DND-41 (cell line): ENCODE measurements around the gene SMG6.
A peak's percentile ranks its signal among the peaks of the same experiment; 100 is the strongest.

Experiments used
- ATAC-seq: fragments of 200-7000 bp; cut with Tn5 transposase; 3 replicates; pipeline ENCODE4 v1.9.1; 2021; ENCODE audit warnings: low read depth; ENCODE audit not compliant: insufficient read depth
- DNase-seq: peaks from one replicate; pipeline ENCODE4 v3.0.0-alpha.2; 2020
- H2AFZ ChIP-seq: 2 replicates; pipeline ENCODE4 v1.6.0; 2012; ENCODE audit warnings: low read depth, low read length
- H3K27ac ChIP-seq: 2 replicates; pipeline ENCODE4 v1.5.1; 2012; ENCODE audit warnings: low read length, inconsistent platforms
- H3K27me3 ChIP-seq: fragments of 200-600 bp; sonication (generic); 2 replicates; pipeline ENCODE4 v1.6.0; 2012; ENCODE audit warnings: low read length, mild to moderate bottlenecking, inconsistent platforms; ENCODE audit not compliant: insufficient read depth, poor library complexity
- H3K36me3 ChIP-seq: 2 replicates; pipeline ENCODE4 v1.5.1; 2012; ENCODE audit warnings: low read length, inconsistent platforms; ENCODE audit not compliant: insufficient read depth
- H3K4me1 ChIP-seq: 2 replicates; pipeline ENCODE4 v1.5.1; 2012; ENCODE audit warnings: mild to moderate bottlenecking, low read length; ENCODE audit not compliant: insufficient read depth
- H3K4me2 ChIP-seq: 2 replicates; pipeline ENCODE4 v1.6.0; 2012; ENCODE audit warnings: mild to moderate bottlenecking, moderate library complexity, low read length, inconsistent platforms; ENCODE audit not compliant: insufficient read depth
- H3K4me3 ChIP-seq, 2 experiments: fragments of 200-600 bp in 1 of 2; shearing (Covaris generic) in 1 of 2; 2 replicates each; pipeline ENCODE4 v1.5.1; 2012 to 2016; ENCODE audit warnings: inconsistent platforms in 2 of 2, low read length in 2 of 2, mild to moderate bottlenecking in 2 of 2, low read depth in 1 of 2, moderate library complexity in 1 of 2
- H3K79me2 ChIP-seq: 2 replicates; pipeline ENCODE4 v1.6.0; 2012; ENCODE audit warnings: low read length, inconsistent platforms; ENCODE audit not compliant: insufficient read depth
- H3K9ac ChIP-seq: 2 replicates; pipeline ENCODE4 v1.6.0; 2012; ENCODE audit warnings: low read depth, mild to moderate bottlenecking, inconsistent platforms, low read length, moderate library complexity
- H3K9me3 ChIP-seq: 2 replicates; pipeline ENCODE4 v1.5.1; 2012; ENCODE audit warnings: low read length, moderate library complexity, mild to moderate bottlenecking, inconsistent platforms; ENCODE audit not compliant: insufficient read depth, severe bottlenecking
- H4K20me1 ChIP-seq: 2 replicates; pipeline ENCODE4 v1.6.0; 2012; ENCODE audit warnings: low read length; ENCODE audit not compliant: insufficient read depth
- EZH2 ChIP-seq: IDR thresholded peaks from 3 replicates; pipeline ENCODE4 v1.6.1; 2012; ENCODE audit warnings: borderline replicate concordance, low read depth, mild to moderate bottlenecking, moderate library complexity, low read length, inconsistent platforms; ENCODE audit not compliant: severe bottlenecking
- TF ChIP-seq, protein P1 (sequence below): IDR thresholded peaks from 2 replicates; pipeline ENCODE4 v1.5.1; 2012; ENCODE audit warnings: borderline replicate concordance, low read length, moderate library complexity, mild to moderate bottlenecking; ENCODE audit not compliant: poor library complexity, severe bottlenecking; ENCODE audit errors: extremely low read depth

Gene SMG6

GRCh38 chr17:2030779-2031163 lies 272.8 kb downstream of the SMG6 start:
- peaks cover 7% of the 10 kb centered on the region for H3K27me3 ChIP-seq
- TF ChIP-seq, protein P1, sequence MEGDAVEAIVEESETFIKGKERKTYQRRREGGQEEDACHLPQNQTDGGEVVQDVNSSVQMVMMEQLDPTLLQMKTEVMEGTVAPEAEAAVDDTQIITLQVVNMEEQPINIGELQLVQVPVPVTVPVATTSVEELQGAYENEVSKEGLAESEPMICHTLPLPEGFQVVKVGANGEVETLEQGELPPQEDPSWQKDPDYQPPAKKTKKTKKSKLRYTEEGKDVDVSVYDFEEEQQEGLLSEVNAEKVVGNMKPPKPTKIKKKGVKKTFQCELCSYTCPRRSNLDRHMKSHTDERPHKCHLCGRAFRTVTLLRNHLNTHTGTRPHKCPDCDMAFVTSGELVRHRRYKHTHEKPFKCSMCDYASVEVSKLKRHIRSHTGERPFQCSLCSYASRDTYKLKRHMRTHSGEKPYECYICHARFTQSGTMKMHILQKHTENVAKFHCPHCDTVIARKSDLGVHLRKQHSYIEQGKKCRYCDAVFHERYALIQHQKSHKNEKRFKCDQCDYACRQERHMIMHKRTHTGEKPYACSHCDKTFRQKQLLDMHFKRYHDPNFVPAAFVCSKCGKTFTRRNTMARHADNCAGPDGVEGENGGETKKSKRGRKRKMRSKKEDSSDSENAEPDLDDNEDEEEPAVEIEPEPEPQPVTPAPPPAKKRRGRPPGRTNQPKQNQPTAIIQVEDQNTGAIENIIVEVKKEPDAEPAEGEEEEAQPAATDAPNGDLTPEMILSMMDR: peak; percentile 72
- no peak for TF ChIP-seq EZH2
- no peaks in the 10 kb centered on the region for H3K9me3 ChIP-seq
- ATAC-seq: peak; percentile 21; the same call in 1 of the 3 replicates
- H3K4me1 ChIP-seq: peaks cover 29% of the 10 kb centered on the region
- H2AFZ ChIP-seq: peak overlapping the region; percentile 95
- H3K79me2 ChIP-seq: peaks cover 23% of the 10 kb centered on the region
- H3K27ac ChIP-seq: peak overlapping the region; percentile 70
- H3K36me3 ChIP-seq: peaks cover 11% of the 10 kb centered on the region
- peaks cover 12% of the 10 kb centered on the region; the same call in 1 of the 2 replicates for H4K20me1 ChIP-seq
- H3K9ac ChIP-seq: peak overlapping the region; percentile 77
- DNase-seq: no peak
- peak overlapping the region; percentile 95 for H3K4me2 ChIP-seq
- peak overlapping the region; percentile 99 for H3K4me3 ChIP-seq

- peak within 1 kb of the TSS; percentile 77 for H3K9ac ChIP-seq
- ATAC-seq: peak; percentile 89
- H3K4me3 ChIP-seq: peak within 1 kb of the TSS; percentile 99
- no peaks in the 10 kb centered on the region for H3K9me3 ChIP-seq
- peak within 1 kb of the TSS; percentile 70 for H3K27ac ChIP-seq
- H2AFZ ChIP-seq: peak within 1 kb of the TSS; percentile 95
- peaks cover 10% of the 10 kb centered on the region; the same call in 1 of the 2 replicates for H4K20me1 ChIP-seq
- H3K79me2 ChIP-seq: peaks cover 23% of the 10 kb centered on the region
- TF ChIP-seq, protein P1: no peak
- no peak for TF ChIP-seq EZH2
- peaks cover 7% of the 10 kb centered on the region; the same call in 1 of the 2 replicates for H3K36me3 ChIP-seq
- peaks cover 13% of the 10 kb centered on the region for H3K27me3 ChIP-seq
- H3K4me2 ChIP-seq: peak within 1 kb of the TSS; percentile 95
- peaks cover 35% of the 10 kb centered on the region for H3K4me1 ChIP-seq
- peak; percentile 87 for DNase-seq
Measured at GRCh38 chr17:2029911-2030778, 273.4 kb downstream of the SMG6 start, which contains the start of gene DPH1. TSS of gene DPH1 (plus strand) at chr17:2030153. CDS start at chr17:2030170, 17 bp downstream.

GRCh38 chr17:2028737-2029136 lies 274.8 kb downstream of the SMG6 start:
- peaks cover 24% of the 10 kb centered on the region for H3K27me3 ChIP-seq
- H3K36me3 ChIP-seq: peaks cover 4% of the 10 kb centered on the region; the same call in 1 of the 2 replicates
- peaks cover 6% of the 10 kb centered on the region; the same call in 1 of the 2 replicates for H4K20me1 ChIP-seq
- H3K4me1 ChIP-seq: peaks cover 43% of the 10 kb centered on the region
- H3K79me2 ChIP-seq: peaks cover 23% of the 10 kb centered on the region
- no peak overlapping the region for H3K4me2 ChIP-seq
- no peak overlapping the region for H2AFZ ChIP-seq
- no peak overlapping the region for H3K27ac ChIP-seq
- no peak overlapping the region for H3K4me3 ChIP-seq
- DNase-seq: no peak
- ATAC-seq: no peak
- TF ChIP-seq, protein P1: no peak
- TF ChIP-seq EZH2: no peak
- no peak overlapping the region for H3K9ac ChIP-seq
- H3K9me3 ChIP-seq: no peaks in the 10 kb centered on the region
